GM18858 (cell line): ENCODE results near the gene LRWD1.

Experiments used
- ATAC-seq: cut with Tn5 transposase; IDR thresholded peaks from one replicate; pipeline ENCODE4 v1.9.1; 2021; ENCODE audit not compliant: unreplicated experiment

Gene LRWD1

GRCh38 chr7:102464577-102465280, at the start of gene LRWD1, which contains the start of gene ALKBH4:
TSS of gene LRWD1 (plus strand) at chr7:102464984. CDS start at chr7:102465081, 97 bp downstream.
TSS of gene ALKBH4 (minus strand) at chr7:102464863. CDS start at chr7:102464836, 27 bp downstream.
- peak; percentile 72 for ATAC-seq

- ATAC-seq, result no peak
Observed at GRCh38 chr7:102415685-102416225, 49.0 kb upstream of the LRWD1 start.

GRCh38 chr7:102416406-102416805, 48.4 kb upstream of the LRWD1 start:
- no peak for ATAC-seq

GRCh38 chr7:102417105-102417504, 47.7 kb upstream of the LRWD1 start:
- ATAC-seq, result no peak

- no peak for ATAC-seq
Observed at GRCh38 chr7:102418592-102418991, 46.2 kb upstream of the LRWD1 start.

- no peak for ATAC-seq
Observed at GRCh38 chr7:102421706-102422240, 43.0 kb upstream of the LRWD1 start.

- ATAC-seq, result no peak
Observed at GRCh38 chr7:102424129-102424551, 40.6 kb upstream of the LRWD1 start.

- ATAC-seq, result no peak
Observed at GRCh38 chr7:102424787-102425218, 40.0 kb upstream of the LRWD1 start.

GRCh38 chr7:102425639-102426267, 39.0 kb upstream of the LRWD1 start:
- peak; percentile 52 for ATAC-seq

GRCh38 chr7:102426268-102427018, 38.3 kb upstream of the LRWD1 start:
- ATAC-seq, result peak; percentile 39

GRCh38 chr7:102427019-102427405, 37.8 kb upstream of the LRWD1 start:
- ATAC-seq, result no peak

- no peak for ATAC-seq
Observed at GRCh38 chr7:102429141-102429899, 35.5 kb upstream of the LRWD1 start.

GRCh38 chr7:102431617-102432298, 33.0 kb upstream of the LRWD1 start:
- ATAC-seq, result peak; percentile 25

- peak; percentile 15 for ATAC-seq
Observed at GRCh38 chr7:102432442-102433218, 32.2 kb upstream of the LRWD1 start.

- peak; percentile 37 for ATAC-seq
Observed at GRCh38 chr7:102433219-102434038, 31.4 kb upstream of the LRWD1 start, which contains the start of gene ORAI2. TSS of gene ORAI2 (plus strand) at chr7:102433575. CDS start at chr7:102438957, 5,382 bp downstream.

GRCh38 chr7:102434039-102434486, 30.7 kb upstream of the LRWD1 start:
- ATAC-seq, result no peak

GRCh38 chr7:102436118-102436517, 28.7 kb upstream of the LRWD1 start:
- no peak for ATAC-seq
